ENCODE measurements around the gene EPN3.

The EPN3 gene

DNA sequence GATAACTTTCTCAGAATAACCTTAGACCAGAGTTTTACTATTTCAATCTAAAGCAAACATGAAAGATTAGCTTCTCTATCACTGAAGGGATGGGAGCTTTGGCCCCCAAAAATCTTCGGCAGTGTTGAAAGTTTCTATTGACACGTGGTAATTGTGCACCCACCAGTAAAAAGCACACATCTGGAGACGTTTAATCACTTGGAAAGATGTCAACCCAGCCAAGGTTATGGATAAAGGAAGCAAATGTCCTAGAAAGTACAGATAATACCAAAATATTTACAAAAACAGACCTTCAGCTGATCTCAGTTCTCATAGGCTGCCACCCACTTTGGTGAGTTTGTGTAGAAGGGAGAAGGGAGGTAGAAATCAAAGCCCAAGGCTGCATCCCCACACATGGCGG lies 19.0 kb upstream of the EPN3 start:
- no peak for DNase-seq

DNA sequence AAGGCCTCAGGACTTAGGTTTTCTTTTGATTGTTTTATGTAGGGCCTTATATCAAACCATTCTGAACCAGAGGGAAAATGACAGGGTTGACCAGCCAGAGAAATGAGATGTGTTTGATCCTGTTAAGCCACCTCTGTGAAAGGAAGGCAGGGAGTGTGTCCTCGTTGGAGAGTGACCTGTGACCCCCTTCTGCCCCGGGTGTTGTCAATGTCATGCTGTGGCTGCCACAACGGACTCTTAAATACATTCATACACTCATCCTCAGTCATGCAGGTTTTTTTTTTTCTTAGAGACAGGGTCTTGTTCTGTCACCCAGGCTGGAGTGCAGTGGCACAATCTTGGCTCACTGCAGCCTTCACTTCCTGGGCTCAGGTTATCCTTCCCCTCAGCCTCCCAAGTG lies 18.1 kb upstream of the EPN3 start:
- no peak for DNase-seq

DNA sequence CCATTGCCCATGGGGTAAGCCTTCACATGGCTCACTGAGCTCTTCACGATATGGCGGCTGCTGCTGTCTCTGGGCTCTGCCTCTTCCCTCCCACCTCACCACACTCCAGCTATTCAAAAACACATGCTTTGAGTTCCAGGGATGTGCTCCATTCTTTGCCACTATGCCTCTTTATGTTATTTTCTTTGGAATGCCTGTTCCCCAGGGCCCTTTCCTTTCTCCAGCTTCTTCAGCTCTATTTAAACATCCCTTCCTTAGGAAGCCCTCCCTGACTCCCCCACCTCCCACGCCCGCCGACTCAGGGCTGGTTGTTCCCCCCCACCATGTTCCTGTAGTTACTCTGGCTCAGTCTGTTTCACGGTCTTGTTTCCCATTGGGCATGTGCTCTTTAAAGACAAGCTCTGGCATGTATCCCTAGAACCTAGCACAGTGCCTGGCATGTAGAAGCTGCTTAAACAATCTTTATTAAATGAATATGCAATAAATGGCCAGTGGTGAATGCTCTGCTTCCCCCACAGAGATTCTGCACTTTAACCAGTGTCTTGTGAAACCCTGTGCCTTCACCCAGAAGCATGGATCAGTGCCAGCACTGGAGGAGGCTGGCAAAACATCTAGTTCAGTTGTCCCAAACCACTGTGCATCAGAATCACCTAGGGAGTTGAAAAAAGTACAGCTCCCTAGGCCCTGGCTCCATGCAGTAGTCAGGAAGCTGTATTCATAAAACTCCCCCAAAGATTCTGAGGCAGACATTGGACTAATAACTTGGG lies 17.4 kb upstream of the EPN3 start:
- DNase-seq: no peak

DNA sequence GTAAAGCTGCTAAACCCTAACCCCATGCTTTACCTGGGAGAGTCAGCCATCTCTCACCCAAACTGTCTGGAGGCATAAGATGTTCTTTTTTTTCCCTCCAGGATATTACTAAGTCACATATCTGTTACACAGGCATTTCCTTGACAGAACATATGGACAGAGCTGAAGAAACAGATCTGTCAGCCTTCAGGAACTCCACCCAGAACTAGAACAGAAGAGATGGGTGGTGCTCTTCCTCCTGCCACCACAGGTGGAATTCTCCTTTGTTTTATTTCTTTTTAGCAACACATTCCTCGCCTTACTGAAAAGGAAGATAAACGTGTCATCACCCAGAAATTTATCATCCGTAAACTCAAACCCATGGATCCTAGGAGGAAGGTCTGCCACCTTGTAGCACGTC lies 15.5 kb upstream of the EPN3 start:
- no peak for DNase-seq

DNA sequence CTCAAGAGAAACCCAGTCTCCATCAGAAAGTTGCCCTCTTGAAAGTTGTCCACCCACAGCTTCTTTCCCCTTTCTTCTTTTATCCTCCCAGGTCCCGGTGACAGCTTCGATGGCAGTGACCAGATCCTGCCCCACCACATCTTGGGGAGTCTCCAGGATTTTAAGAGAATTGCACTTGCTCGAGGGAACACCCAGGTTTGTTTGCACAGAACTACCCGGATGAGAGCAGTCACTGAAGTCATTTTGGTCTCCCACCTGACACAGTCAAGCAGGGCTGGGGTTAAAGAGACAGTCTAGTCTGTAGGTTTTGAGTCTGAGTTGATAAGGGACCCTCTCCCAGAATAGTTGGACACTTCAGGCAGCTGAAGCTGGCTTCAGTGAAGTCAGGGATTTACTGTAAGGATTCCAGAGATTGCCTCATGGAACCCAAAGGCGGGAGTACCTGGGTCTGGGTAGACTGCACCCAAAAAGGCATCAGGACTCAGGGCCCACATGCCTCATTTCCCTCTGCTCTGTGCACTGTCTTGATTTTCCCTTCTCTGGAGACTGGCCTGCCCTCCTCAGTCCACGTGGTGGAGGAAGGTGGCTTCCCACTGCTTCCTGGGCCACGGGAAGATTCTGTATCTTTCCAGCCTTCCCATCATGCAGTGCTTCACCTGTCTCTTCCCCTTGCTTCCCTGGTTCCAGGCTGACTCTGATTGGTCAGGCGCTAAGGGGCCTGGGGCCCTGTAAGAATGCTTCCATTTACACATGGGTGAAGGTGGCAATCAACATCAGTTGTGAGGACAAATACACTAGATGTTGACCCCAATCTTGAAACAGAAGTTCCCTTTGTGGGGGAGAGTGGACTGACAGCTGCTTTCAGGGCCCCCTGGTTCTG lies 14.8 kb upstream of the EPN3 start:
- DNase-seq: no peak

DNA sequence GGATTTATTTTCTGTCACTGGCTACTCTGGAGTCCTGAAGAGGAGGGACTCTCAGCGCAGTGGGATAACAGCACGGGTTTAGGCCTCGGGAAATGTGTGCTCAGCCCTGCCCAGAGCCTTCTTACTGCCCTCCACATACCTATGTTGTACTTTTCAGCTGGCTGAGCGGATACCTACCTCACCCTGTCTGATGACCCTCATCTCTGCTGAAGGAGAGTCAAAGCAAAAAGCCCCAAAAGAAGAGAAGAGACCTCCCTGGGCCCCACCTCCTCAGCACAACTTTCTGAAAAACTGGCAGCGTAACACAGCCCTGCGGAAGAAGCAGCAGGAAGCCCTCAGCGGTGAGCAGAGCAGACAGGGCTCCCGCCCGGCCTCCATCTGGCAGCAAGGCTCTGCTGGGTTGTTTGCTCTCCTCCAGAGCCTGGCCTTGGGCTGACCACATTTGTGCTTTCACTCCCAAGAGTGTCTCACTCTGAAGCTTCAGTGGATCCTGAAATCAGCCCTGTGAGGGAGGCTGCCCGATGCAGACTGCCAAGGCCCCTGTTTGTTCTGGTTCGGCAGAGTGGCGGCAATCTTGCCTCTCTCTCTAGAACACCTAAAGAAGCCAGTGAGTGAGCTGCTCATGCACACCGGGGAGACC lies 14.0 kb upstream of the EPN3 start:
- DNase-seq: no peak

DNA sequence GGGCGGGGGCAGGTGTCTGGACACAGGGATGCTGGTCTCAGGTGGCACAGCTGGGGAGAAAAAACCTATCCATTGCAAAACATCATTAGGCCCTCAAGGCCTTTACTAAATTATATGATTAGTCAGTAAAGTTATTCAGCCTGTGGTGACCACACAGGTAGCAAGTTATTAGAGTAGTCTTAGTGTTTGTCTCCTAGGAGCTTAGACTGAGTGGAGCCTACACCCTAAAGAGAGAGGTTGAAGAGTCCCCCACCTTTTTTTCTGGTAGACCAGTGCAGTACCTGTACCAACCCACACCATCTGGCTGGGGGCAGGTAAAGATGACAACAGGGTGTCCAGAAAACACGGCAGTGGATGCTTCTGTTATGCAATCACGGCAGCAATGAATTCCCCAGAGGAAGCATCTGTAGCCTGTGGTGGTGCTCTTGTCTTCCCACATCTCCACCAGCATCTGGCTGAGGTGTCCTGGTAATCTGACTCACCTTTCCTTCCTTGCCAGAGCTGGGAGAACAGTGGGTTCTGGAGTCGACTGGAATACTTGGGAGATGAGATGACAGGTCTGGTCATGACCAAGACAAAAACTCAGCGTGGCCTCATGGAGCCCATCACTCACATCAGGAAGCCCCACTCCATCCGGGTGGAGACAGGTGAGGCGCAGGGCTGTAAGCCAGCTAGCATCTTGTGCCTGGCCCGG lies 13.2 kb upstream of the EPN3 start:
- no peak for DNase-seq

DNA sequence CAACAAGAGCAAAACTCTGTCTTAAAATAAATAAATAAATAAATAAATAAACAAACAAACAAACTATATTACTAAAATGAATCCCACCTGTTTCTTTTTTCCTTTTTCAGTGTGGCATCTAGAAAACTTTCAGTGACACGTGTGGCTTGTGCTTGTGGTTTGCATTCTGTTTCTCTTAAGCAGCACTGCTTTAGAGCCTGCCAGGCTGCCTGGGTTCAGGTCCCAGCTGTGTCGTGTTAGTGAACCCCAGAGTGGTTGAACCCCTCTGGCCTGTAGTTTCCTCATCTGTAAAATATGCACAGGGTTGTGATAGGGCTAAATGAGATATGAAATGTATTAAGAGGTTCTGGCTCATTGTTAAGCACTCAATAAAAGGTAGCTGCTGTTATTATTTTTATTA lies 12.1 kb upstream of the EPN3 start:
- DNase-seq: no peak

DNA sequence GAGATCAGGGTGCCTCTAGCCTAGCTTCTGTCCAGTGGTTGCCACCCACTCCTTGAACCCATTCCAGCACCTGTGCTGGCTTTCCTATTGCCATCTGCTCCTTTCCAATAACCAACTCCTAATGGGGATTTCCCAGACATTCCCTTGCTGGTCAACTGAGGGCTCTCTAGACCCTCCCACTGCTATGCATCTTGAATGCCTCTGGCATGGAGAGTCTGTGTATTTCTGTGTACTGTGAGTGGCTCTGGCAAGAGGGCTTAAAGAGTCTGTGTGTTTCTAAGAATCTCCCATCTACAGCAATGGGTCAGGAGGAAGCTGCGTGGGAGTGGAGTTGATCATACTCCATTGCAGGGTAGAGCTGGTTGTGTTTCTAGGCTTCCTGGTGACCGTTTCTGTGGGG lies 11.0 kb upstream of the EPN3 start:
- DNase-seq: no peak

DNA sequence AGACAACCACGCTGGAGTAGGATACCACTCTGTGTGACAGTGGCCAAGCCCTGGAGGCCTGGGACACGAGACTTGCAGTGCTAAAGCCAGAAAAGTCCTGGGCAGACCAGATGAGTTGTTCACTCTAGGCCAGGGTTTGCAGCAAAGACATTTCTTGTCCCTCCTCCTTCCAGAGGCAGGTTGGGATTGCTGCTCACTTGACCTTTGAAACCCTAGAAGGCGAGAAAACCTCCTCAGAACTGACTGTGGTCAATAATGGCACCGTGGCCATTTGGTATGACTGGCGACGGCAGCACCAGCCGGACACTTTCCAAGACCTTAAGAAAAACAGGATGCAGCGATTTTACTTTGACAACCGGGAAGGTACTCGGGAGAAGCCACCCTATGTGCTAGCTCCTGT lies 9.8 kb upstream of the EPN3 start:
- no peak for DNase-seq

DNA sequence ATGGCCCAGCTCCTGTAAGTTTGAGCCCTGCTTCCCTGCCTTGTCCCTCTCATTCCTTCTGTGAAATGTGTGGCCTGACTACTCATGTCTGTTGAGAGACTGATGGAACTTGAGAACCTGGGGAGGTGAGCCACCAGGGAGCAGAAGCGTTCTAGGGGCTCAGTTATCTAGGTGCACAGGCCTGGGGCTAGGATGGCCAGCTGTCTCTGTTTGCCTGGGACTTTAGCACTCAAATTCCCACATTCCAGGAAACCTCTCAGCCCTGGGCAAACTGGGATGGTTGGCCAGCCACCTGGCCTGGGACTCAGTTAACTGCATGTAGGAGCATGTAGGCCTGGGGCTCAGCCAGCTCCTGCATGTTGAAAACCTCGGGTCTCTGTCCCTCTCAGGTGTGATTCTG lies 9.3 kb upstream of the EPN3 start:
- DNase-seq: no peak

DNA sequence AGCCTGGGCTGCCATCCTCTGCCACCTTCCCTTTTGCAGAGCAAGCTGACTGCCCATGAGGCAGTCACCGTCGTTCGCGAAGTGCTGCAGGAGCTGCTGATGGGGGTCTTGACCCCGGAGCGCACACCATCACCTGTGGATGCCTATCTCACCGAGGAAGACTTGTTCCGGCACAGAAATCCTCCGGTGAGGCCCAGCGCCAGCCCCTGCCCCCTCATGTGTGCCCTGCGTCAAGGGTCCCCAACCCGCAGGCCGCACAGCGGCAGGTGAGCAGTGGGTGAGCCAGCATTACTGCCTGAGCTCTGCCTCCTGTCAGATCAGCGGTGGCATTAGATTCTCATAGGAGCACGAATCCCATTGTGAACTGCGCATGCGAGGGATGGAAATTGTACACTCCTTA lies 7.7 kb upstream of the EPN3 start:
- DNase-seq: no peak

DNA sequence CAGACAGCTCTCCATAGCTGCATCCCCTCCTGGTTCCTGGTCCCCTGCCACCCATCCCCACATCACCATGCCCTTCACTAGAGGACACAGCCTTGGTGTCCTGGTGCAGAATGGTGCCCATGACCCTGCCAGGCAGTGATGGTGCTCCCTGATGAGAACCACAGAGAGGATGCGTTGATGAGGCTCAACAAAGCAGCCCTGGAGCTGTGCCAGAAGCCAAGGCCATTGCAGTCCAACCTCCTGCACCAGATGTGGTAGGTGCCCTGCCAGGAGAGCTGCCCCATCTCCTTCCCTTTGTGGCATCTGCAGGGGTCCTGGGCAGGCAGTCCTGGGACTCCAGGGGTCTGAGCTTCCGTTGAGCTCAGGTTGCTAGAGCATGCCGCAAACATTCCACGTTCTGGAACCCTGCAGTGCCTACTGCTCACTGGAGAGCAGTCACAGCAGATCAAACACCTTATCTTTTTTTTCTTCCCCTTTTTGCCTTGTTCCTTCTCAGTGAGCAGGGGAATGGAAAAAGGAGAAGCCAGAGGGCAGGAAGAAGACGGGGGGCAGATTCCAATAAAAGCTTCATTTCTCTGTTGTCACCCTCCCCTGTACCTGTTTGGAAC lies 5.3 kb upstream of the EPN3 start:
- DNase-seq: no peak

DNA sequence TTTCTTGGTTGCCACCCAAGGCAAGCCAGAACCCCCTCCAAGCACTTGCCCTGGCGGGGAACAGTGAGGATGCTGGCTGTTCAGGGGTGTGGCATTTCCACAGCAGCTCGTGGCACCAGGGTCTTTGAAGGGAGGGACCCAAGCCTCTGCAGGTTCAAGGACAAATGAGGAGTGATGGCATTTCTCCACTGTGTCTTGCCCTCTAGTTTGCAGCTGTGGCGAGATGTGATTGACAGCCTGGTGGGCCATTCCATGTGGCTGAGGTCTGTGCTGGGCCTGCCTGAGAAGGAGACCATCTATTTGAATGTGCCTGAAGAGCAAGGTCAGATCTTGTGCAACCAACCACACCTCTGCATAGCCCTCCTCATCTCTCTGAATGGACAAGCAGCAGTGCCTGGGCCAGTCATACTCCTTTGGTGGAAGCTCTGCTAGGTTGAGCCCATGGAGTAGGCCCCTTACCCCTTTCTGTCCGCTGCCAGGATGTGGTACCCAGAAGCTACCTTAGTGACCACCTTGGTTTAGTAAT lies 4.5 kb upstream of the EPN3 start:
- DNase-seq: no peak

DNA sequence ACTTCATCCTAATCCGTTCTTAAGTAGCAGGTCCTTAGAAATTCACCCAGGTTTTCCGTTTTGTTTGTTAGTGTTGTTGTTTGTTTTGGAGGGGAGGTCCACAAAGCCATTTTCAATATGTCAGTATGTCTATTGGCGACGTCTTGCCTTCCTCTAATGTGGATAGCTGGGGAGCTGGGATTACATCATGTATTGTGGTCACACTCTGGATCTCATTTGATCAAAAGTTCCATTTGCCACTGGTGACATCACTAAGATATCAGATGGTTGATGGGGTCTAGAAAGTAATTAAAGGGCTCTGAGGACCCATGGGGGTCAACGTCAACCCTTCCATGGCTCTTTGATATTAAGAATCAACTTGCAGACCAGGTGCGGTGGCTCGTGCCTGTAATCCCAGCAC lies 2.7 kb upstream of the EPN3 start:
- no peak for DNase-seq

DNA sequence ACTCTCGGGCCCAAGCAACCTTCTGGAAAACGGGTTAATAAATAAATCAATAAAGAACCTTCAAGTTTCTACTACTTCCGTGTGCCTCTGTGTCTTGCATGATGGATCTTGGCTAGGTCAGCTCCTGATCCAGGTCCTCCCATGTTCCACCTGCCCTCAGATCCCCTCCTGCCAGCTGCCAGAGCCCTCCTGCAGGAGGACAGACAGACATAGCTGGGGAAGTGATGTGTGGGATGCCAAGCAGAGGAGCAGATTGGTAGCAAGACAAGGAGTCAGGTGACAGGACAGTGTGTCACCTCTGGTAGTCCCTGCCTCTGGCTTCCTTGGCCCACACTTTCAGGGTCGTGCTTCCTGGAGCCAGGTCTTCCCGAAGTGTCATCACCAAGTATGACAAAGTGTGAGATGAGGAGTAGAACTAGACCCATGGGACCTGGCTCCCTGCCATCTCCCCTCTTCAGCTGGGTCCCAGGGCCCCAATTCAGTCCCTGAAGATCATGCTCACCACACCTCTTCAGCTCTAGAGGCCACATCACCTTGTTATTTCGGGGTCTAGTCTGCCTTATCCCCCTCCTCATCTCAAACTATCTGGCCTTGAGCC lies 1.0 kb upstream of the EPN3 start:
- DNase-seq: no peak

DNA sequence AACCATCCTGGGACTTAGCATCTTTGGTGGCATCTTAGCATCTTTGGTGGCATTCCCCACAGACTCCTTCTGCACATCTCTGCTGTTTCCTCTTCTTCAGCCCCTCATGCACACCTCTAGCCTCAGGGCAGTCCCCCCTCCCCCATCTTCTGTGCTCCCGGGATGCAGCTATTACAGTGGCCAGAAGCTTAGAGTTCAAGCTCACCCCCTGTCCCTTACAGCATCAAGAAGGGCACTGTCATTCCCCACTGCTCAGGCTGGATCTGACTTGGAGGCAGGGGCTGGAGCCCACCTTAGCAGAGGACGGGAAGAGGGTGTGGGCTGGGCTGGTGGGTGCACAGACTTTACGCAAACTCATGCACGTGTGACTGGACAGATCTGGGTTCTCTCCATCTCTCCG lies 650 bp downstream of the EPN3 start:
- no peak for DNase-seq

DNA sequence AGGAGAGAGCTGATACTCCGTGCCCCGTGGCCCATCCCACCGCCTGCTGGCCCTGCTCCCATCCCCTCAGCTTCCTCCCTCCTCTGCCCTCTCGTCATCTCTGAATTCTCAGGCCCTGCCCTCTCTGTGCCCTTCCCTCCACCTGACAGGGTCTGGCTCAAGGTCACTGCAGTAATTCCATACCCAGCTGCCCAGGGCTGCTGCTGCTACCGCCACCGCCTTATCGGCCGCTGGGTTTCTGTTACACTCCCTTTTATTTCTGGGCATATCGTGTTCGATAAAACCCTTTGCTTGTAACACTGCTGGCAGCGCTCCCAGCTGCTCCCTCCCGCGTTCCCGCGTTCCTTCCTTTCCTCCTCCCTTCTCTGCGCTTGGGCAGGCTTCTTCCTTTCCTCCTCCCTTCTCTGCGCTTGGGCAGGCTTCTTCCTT lies 1.2 kb downstream of the EPN3 start:
- DNase-seq: peak; percentile 9

DNA sequence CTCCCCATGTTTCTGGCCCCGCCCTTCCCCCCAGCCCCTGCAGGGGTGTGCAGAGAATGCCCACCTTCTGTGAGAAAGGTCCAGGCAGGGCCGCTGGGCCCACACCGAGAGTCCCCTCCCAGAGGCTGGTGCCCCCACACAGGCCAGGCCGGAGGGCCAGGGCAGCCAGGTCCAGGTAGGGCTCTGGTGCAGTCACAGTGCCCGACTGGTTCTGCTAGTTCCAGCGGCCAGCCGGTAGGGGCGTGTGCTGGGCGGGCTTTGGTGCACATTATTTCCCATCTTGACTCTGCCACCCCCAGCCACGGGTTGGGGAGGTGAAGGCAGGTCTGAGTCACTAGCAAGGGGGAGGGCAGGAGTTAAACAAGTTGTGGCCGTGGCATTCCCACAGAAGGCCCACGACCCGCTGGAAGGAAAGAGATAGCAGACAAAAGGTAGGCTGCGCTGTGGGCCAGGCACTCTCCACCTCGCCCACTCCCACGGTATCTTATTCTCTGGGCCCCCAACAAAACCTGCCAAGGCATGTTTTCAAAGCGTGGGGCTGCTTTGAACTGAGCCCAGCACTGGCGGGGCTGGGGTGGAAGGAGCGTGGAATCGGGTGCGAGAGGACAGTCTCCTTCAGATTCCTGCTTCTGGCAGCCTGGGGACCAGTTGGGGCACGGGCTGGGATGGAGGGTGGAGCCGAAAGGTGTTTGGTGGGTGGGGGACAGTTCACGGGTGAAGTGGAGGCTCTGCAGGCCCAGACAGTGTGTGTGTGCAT lies 1.9 kb downstream of the EPN3 start:
- DNase-seq: no peak

DNA sequence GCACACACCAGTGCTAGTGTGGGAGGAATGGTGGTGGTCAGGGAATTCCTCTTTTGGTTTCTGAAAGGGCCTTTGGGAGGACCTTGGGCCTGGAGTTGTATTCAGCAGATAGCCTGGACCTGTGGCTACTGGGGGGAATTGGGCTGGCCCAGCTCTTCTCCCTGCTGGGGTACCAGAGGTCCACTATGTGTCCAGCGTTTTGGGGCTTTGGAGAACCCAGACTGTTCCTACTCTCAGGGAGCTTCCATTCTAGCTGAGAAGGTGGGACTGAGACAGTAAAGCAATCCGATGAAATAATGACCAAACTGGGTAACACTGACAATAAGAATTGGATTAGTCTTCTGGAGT lies 2.4 kb downstream of the EPN3 start:
- no peak for DNase-seq

DNA sequence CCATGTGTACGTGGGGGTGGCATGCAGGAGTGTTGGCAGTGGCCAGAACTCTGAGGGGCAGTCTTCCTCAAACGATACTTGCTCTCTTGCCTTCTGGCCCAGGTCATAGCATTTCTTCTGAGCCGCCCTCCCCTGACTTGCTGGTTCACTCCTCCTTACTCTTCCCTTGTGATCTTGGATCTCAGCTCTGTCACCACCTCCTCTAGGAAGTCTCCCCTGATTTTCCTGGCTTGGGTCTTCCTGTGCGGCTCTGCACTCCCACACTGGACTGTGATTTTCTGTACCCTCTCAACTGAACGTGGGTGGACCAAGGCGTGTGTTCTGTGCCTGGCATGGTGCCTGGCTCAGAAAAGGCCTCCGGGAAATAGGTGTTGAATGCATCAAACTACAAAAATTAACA lies 2.9 kb downstream of the EPN3 start:
- DNase-seq: no peak
